Fibroblast of the aortic adventitia (primary cell): ENCODE measurements around the gene RCSD1. TPM values are rescaled to one million over a fixed set of nuclear protein-coding genes. Genes with fewer than 3 reads are reported as not detected.

ENCODE experiments used
- DNase-seq: peaks from one replicate; pipeline ENCODE4 v3.0.0-alpha.2; 2010; ENCODE audit warnings: low read depth
- H3K4me3 ChIP-seq: 2 replicates; pipeline ENCODE4 v1.5.1; 2011; ENCODE audit warnings: low read depth, mild to moderate bottlenecking, control low read depth, low read length, moderate library complexity
- total RNA-seq: library from RNA; depleted of rRNA; stranded (reverse); fragments of >200 nt; gene quantifications from 2 replicates; pipeline ENCODE4 v1.2.3, GENCODE V29; 2012; ENCODE audit warnings: low replicate concordance
- TF ChIP-seq, protein P1 (sequence below): IDR thresholded peaks from 2 replicates; pipeline ENCODE4 v1.5.1; 2011; ENCODE audit warnings: mild to moderate bottlenecking, low read length, control low read depth, inconsistent platforms; ENCODE audit not compliant: insufficient read depth

The RCSD1 gene
- total RNA-seq, 1 donor, result not detected

DNA sequence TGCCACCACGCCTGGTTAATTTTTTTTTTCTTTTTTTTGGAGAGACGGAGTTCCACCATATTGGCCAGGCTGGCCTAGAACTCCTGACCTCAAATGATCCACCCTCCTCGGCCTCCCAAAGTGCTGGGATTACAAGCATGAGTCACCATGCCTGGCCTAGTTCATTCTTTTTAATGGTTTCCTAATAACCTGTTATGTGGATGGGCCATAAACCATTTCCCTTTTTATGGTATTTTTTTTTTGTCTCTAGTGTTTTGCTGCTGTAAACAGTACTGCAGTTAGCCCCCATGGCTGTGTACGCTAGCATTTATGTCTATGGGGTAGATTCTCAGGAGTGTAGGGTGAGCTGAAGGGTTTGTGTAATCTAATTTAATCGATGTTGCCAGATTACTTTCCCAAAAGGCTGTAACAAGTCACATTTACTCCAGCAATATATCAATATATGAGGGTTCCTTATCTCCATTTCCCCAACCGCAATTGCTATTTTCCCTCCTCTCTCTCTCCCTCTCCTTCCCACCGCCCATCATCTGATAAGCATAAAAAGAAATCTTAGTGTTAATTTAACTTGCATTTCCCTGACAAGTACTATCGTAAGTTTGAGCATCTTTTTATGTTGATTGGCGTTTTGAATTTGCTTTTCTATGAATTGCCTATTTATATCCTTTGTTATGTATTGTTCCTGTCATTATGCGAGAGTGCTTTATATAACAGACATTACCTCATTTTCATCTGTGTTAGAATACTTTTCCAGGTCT, 28.7 kb downstream of the RCSD1 start:
- TF ChIP-seq, protein P1, sequence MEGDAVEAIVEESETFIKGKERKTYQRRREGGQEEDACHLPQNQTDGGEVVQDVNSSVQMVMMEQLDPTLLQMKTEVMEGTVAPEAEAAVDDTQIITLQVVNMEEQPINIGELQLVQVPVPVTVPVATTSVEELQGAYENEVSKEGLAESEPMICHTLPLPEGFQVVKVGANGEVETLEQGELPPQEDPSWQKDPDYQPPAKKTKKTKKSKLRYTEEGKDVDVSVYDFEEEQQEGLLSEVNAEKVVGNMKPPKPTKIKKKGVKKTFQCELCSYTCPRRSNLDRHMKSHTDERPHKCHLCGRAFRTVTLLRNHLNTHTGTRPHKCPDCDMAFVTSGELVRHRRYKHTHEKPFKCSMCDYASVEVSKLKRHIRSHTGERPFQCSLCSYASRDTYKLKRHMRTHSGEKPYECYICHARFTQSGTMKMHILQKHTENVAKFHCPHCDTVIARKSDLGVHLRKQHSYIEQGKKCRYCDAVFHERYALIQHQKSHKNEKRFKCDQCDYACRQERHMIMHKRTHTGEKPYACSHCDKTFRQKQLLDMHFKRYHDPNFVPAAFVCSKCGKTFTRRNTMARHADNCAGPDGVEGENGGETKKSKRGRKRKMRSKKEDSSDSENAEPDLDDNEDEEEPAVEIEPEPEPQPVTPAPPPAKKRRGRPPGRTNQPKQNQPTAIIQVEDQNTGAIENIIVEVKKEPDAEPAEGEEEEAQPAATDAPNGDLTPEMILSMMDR, result no peak
- no peak overlapping the region for H3K4me3 ChIP-seq
- no peak for DNase-seq

DNA sequence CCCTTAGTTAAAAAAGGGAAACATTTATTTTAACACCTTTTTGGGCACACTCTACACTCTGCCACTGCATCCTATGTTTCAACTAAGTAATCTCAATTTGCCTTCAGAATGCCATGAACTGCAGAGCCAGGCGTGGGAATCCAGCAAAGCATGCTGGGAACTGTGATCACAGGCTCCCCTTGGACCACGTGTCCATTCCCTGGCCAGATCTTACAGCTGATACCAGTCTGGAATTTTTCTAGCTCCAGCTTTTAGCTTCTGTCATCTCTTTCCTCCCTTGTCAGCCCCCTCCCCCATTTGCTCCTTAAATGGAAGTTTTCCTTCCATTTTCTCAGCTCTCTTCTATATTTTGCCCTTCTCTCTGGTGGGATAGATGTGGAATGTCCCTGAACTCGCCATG, 29.4 kb downstream of the RCSD1 start:
- DNase-seq, result no peak
- TF ChIP-seq, protein P1, result no peak
- no peak overlapping the region for H3K4me3 ChIP-seq

DNA sequence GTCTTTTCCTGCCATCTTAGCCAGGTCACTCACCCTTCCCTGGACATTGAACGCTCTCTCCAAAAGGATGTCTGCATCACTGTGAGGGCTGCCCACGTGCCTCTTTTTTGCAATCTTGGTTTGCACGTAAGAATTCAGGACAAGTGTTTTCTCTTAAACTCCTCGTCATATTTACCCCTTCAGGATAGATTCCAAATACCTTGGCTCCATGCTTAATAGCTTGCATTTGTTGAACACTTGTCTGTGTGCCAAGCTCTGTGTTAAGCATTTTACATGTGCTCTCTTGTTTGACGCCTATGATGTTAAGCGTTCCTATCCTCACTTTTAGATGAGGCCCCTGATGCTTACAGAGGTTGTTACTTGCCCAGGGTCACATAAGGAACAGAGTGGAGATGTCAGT, 29.8 kb downstream of the RCSD1 start:
- H3K4me3 ChIP-seq, result no peak overlapping the region
- TF ChIP-seq, protein P1, result no peak
- no peak for DNase-seq

DNA sequence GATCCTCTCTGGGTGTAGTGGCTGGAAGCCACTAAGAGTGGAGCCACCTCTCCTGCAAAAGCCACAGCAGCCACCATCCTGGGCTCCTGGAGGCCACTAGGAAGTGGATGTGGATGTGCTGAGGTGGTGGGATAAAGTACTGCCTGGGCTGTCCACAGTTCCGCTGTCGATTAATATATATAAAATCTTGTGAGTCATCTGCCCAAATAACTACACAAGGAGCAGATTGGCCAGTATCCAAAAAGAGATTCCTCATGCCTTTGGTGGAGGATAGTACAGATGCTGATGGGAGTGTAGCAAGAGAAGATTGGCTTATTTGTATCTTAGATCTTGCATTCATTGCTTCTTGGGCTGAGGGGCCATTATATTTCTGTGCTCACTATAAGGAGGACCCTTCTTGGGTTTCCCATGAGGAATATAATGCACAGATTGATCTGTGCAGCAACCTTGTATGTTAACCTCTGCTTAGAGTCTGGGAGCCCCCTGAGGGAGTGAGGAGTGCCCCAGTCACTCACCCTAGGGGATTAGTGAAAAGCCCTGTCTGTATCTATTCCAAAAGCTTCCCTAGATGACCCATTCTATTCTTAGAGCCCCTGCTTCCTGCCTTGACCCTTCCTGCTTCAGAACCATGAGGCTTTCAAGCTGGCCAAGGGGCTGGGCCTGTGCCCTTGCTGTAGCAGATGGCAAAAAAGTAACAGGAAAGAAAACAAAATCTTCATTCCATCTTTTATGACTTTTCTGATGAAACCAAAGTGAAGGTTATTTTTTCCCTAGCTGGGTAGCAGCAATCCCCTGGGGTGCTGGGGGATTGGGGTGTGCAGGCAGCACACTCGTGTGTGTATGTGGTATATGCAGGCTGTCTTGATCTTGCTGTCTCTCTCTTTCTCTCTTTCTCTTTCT, 31.7 kb downstream of the RCSD1 start:
- H3K4me3 ChIP-seq, result no peak overlapping the region
- peak; percentile 89 for DNase-seq
- TF ChIP-seq, protein P1, result no peak

DNA sequence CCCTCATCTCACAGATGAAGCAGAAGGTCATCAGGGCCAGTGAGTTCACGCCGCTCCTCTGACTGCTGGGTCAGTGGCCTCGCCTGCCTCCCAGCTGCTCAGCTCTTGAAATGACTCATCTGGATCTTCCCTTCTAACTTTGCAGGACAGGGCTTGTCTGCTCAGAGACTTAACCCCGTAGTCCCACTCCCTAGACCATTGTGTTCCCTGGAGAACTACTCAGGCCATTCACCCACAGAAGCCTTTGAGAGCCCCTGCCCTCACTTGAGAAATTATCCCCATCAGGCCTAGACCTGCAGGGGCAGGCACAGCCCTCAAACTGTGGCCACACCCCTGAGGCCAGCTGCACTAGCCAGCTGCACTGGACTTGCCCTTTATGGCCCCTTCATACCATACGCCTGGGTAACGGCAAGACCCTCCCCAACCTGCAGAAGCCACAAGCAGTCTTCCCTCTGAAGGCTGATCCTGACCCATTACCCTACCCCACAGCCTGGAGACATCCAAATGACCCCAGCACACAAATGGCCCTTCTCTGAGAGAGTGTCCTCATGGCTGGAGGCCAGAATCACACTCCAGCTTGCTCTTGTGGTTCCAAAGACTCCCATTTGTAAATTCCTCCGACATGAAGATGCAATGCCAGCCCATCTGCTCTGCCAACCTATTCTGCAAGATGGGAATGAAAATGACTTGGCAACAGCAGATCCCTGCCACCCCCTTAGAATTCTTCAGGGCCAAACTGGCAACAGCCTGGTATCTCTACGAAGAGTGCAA, 33.2 kb downstream of the RCSD1 start:
- DNase-seq, result peak; percentile 14

DNA sequence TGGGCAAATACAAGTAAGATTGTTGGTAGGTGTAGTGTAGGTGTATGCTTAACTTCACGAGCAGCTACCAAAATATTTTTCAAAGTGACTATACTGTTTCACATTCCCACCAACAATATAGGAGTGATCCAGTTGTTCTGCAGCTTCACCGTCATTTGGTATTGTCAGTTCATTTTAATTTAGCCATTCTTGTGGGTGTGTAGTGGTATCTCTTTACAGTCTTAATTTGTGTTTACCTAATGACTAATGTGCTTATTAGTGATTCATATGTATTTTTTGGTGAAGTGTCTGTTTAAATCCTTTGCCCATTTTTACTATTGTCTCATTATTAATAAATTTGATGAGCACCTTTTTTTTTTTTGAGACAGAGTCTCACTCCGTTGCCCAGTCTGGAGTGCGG, 35.4 kb downstream of the RCSD1 start:
- no peak for DNase-seq
- H3K4me3 ChIP-seq, result no peak overlapping the region
- TF ChIP-seq, protein P1, result no peak

More for the DNA sequence above, 33.2 kb downstream of the RCSD1 start:
- no peak overlapping the region for H3K4me3 ChIP-seq
- TF ChIP-seq, protein P1, result no peak
